SH-SY5Y (cell line): ENCODE measurements around the gene ROMO1.

ENCODE experiments used
- GATA2 ChIP-seq: IDR thresholded peaks from 2 replicates; pipeline ENCODE4 v1.6.1; 2011; ENCODE audit warnings: mild to moderate bottlenecking, low read depth, low read length
- GATA3 ChIP-seq: IDR thresholded peaks from 2 replicates; pipeline ENCODE4 v1.6.1; 2011; ENCODE audit warnings: low read depth, mild to moderate bottlenecking, low read length, moderate library complexity

GRCh38 chr20:35708502-35708901, 9.3 kb downstream of the ROMO1 start:
- TF ChIP-seq GATA2: no peak
- TF ChIP-seq GATA3: no peak
